NCI-H1092 (cell line): ENCODE data around the gene ATXN10.
"Not testable (repeated sequence)": the region's sequence is repeated elsewhere in the genome, so short reads cannot be mapped to it uniquely, and the experiment has no call there.

Experiments
- DNase-seq: peaks from one replicate; lab custom pipeline; 2025; lab: John Stamatoyannopoulos, UW

The ATXN10 gene

GRCh38 chr22:45642986-45643385 is 28.6 kb upstream of the ATXN10 start:
- no peak for DNase-seq

GRCh38 chr22:45644714-45645113 is 26.9 kb upstream of the ATXN10 start:
- no peak for DNase-seq

- DNase-seq = no peak
Observed at GRCh38 chr22:45645150-45645525, 26.5 kb upstream of the ATXN10 start.

- DNase-seq = no peak
Observed at GRCh38 chr22:45645526-45646414, 25.9 kb upstream of the ATXN10 start.

- no peak for DNase-seq
Observed at GRCh38 chr22:45647532-45648225, 24.0 kb upstream of the ATXN10 start.

- no peak for DNase-seq
Observed at GRCh38 chr22:45648301-45649117, 23.1 kb upstream of the ATXN10 start.

GRCh38 chr22:45649809-45650208 is 21.8 kb upstream of the ATXN10 start:
- DNase-seq = no peak

- no peak for DNase-seq
Observed at GRCh38 chr22:45650721-45651120, 20.9 kb upstream of the ATXN10 start.

- no peak for DNase-seq
Observed at GRCh38 chr22:45651931-45652528, 19.6 kb upstream of the ATXN10 start.

- no peak for DNase-seq
Observed at GRCh38 chr22:45656577-45656976, 15.1 kb upstream of the ATXN10 start.

GRCh38 chr22:45657701-45658100 is 13.9 kb upstream of the ATXN10 start:
- no peak for DNase-seq

GRCh38 chr22:45664136-45664646 is 7.4 kb upstream of the ATXN10 start:
- DNase-seq = no peak

- no peak for DNase-seq
Observed at GRCh38 chr22:45667486-45667885, 4.1 kb upstream of the ATXN10 start.

- DNase-seq = not testable (repeated sequence)
Observed at GRCh38 chr22:45670363-45670762, 1.3 kb upstream of the ATXN10 start.

GRCh38 chr22:45670981-45671782 is 452 bp upstream of the ATXN10 start:
- DNase-seq = no peak

- no peak for DNase-seq
Observed at GRCh38 chr22:45672564-45673481, 1.2 kb downstream of the ATXN10 start.

- no peak for DNase-seq
Observed at GRCh38 chr22:45673482-45674175, 2.0 kb downstream of the ATXN10 start.

GRCh38 chr22:45676024-45676423 is 4.4 kb downstream of the ATXN10 start:
- DNase-seq = no peak

- DNase-seq = no peak
Observed at GRCh38 chr22:45677063-45677462, 5.4 kb downstream of the ATXN10 start.
